GM23338 (cell line): ENCODE results near the gene KYNU. TPM values are rescaled to one million over a fixed set of nuclear protein-coding genes. Genes with fewer than 3 reads are reported as not detected.

Experiments
- ATAC-seq: fragments of 200-7000 bp; cut with Tn5 transposase; 3 replicates; pipeline ENCODE4 v1.9.1; 2020
- DNase-seq: peaks from one replicate; pipeline ENCODE4 v3.0.0-alpha.2; 2015; ENCODE audit warnings: low spot score
- H2AFZ ChIP-seq: fragments of 200-600 bp; sonication (generic); 2 replicates; pipeline ENCODE4 v1.8.0; 2016; ENCODE audit warnings: antibody characterized with exemption, mild to moderate bottlenecking, moderate library complexity
- H3F3A ChIP-seq: fragments of 200-600 bp; sonication (generic); replicated peaks from 2 replicates; pipeline ENCODE4 v1.8.0; 2017; ENCODE audit warnings: antibody characterized with exemption, mixed run types, low read depth
- H3K27ac ChIP-seq: fragments of 200-600 bp; sonication (generic); 2 replicates; pipeline ENCODE4 v1.6.1; 2016; ENCODE audit warnings: low read depth
- H3K27me3 ChIP-seq: fragments of 200-600 bp; sonication (generic); 2 replicates; pipeline ENCODE4 v1.8.0; 2016; ENCODE audit warnings: mild to moderate bottlenecking, mixed run types, moderate library complexity; ENCODE audit not compliant: insufficient read depth
- H3K36me3 ChIP-seq: fragments of 200-600 bp; sonication (generic); 2 replicates; pipeline ENCODE4 v1.8.0; 2016; ENCODE audit warnings: mild to moderate bottlenecking; ENCODE audit not compliant: insufficient read depth
- H3K4me1 ChIP-seq: fragments of 200-600 bp; sonication (generic); 2 replicates; pipeline ENCODE4 v1.8.0; 2016; ENCODE audit warnings: mild to moderate bottlenecking, moderate library complexity; ENCODE audit not compliant: insufficient read depth
- H3K4me2 ChIP-seq: fragments of 200-600 bp; sonication (generic); 2 replicates; pipeline ENCODE4 v1.7.1; 2017; ENCODE audit warnings: mixed run types
- H3K4me3 ChIP-seq: fragments of 200-600 bp; sonication (generic); 2 replicates; pipeline ENCODE4 v1.6.1; 2016; ENCODE audit warnings: mixed run types
- H3K79me2 ChIP-seq: fragments of 200-600 bp; sonication (generic); replicated peaks from 2 replicates; pipeline ENCODE4 v1.8.0; 2017; ENCODE audit warnings: mild to moderate bottlenecking; ENCODE audit not compliant: insufficient read depth
- H3K9me2 ChIP-seq: fragments of 200-600 bp; sonication (generic); 2 replicates; pipeline ENCODE4 v1.8.0; 2017; ENCODE audit not compliant: insufficient read depth
- H4K20me1 ChIP-seq: fragments of 200-600 bp; sonication (generic); replicated peaks from 2 replicates; pipeline ENCODE4 v1.8.0; 2017; ENCODE audit warnings: mild to moderate bottlenecking; ENCODE audit not compliant: insufficient read depth
- H3K27ac Mint-ChIP-seq: 2 replicates; pipeline ENCODE4 v1.8.0; 2020; ENCODE audit warnings: inconsistent platforms, mild to moderate bottlenecking, moderate library complexity, mixed read lengths
- H3K27me3 Mint-ChIP-seq: 3 replicates; pipeline ENCODE4 v1.8.0; 2022; ENCODE audit warnings: low read depth, mild to moderate bottlenecking, moderate library complexity, mixed read lengths, inconsistent platforms; ENCODE audit not compliant: insufficient read depth, poor library complexity
- H3K36me3 Mint-ChIP-seq: 3 replicates; pipeline ENCODE4 v1.8.0; 2021; ENCODE audit warnings: low read depth, mild to moderate bottlenecking, inconsistent platforms, moderate library complexity, mixed read lengths
- H3K4me1 Mint-ChIP-seq: 3 replicates; pipeline ENCODE4 v1.8.0; 2020; ENCODE audit warnings: mild to moderate bottlenecking, inconsistent platforms, mixed read lengths
- H3K4me3 Mint-ChIP-seq: 3 replicates; pipeline ENCODE4 v1.8.0; 2021; ENCODE audit warnings: moderate library complexity, mild to moderate bottlenecking, inconsistent platforms, mixed read lengths
- H3K9me3 Mint-ChIP-seq: 3 replicates; pipeline ENCODE4 v1.8.0; 2020; ENCODE audit warnings: moderate library complexity, mild to moderate bottlenecking, inconsistent platforms, mixed read lengths
- CREB1 ChIP-seq: fragments of 250-450 bp; sonication (Bioruptor Pico); IDR thresholded peaks from 2 replicates; pipeline ENCODE4 v1.5.0; 2020; ENCODE audit warnings: low read depth, mild to moderate bottlenecking, moderate library complexity
- CTCF ChIP-seq, 2 experiments: fragments of 200-600 bp in 1 of 2; sonication (generic) in 1 of 2; conservative IDR thresholded peaks; 2 replicates each; pipeline versions ENCODE4 v1.5.1 to v1.6.1; 2016 to 2017; ENCODE audit warnings: antibody characterized with exemption in 2 of 2, low read depth in 2 of 2, mild to moderate bottlenecking in 2 of 2, moderate library complexity in 1 of 2
- STAT1 ChIP-seq: IDR thresholded peaks from one replicate; pipeline ENCODE4 v1.6.1; 2016; ENCODE audit warnings: antibody characterized with exemption; ENCODE audit not compliant: unreplicated experiment
- polyA plus RNA-seq: library from polyadenylated mRNA; unstranded; fragments of >200 nt; fragmentation: Nextera tagmentation; extraction: Ambion mirVana; gene quantifications from 2 replicates; pipeline ENCODE4 v1.2.1, GENCODE V29; 2016
- total RNA-seq: library from RNA; depleted of rRNA; stranded (reverse); fragments of >200 nt; shearing (Covaris generic); gene quantifications from 2 replicates; pipeline ENCODE4 v1.2.3, GENCODE V29; 2014
- TF ChIP-seq, protein P1 (sequence below): fragments of 250-450 bp; sonication (Bioruptor Pico); IDR thresholded peaks from 2 replicates; pipeline ENCODE4 v1.5.0; 2020; ENCODE audit warnings: mild to moderate bottlenecking, moderate library complexity

The KYNU gene
- total and polyA plus RNA-seq, 2 experiments from 2014 or later = 0.03 to 0.21 TPM

GRCh38 chr2:143030127-143030526, 152.7 kb downstream of the KYNU start:
- Histone ChIP-seq H3K79me2 (no peaks in the 10 kb centered on the region), H3K27me3 (peaks cover 12% of the 10 kb centered on the region), H3F3A (no peaks in the 10 kb centered on the region), H3K4me1 (peaks cover 9% of the 10 kb centered on the region), H3K27ac (no peak overlapping the region), H4K20me1 (no peaks in the 10 kb centered on the region), H2AFZ (no peak overlapping the region), H3K9me2 (no peaks in the 10 kb centered on the region), H3K36me3 (no peaks in the 10 kb centered on the region), H3K4me2 (no peak overlapping the region), H3K4me3 (no peak overlapping the region)
- Mint-ChIP-seq H3K36me3 (no peaks in the 10 kb centered on the region), H3K27ac (no peak overlapping the region), H3K9me3 (no peaks in the 10 kb centered on the region), H3K4me3 (no peak overlapping the region), H3K27me3 (no peaks in the 10 kb centered on the region), H3K4me1 (peaks cover 7% of the 10 kb centered on the region; the same call in 2 of the 3 replicates)
- TF ChIP-seq, protein P1, sequence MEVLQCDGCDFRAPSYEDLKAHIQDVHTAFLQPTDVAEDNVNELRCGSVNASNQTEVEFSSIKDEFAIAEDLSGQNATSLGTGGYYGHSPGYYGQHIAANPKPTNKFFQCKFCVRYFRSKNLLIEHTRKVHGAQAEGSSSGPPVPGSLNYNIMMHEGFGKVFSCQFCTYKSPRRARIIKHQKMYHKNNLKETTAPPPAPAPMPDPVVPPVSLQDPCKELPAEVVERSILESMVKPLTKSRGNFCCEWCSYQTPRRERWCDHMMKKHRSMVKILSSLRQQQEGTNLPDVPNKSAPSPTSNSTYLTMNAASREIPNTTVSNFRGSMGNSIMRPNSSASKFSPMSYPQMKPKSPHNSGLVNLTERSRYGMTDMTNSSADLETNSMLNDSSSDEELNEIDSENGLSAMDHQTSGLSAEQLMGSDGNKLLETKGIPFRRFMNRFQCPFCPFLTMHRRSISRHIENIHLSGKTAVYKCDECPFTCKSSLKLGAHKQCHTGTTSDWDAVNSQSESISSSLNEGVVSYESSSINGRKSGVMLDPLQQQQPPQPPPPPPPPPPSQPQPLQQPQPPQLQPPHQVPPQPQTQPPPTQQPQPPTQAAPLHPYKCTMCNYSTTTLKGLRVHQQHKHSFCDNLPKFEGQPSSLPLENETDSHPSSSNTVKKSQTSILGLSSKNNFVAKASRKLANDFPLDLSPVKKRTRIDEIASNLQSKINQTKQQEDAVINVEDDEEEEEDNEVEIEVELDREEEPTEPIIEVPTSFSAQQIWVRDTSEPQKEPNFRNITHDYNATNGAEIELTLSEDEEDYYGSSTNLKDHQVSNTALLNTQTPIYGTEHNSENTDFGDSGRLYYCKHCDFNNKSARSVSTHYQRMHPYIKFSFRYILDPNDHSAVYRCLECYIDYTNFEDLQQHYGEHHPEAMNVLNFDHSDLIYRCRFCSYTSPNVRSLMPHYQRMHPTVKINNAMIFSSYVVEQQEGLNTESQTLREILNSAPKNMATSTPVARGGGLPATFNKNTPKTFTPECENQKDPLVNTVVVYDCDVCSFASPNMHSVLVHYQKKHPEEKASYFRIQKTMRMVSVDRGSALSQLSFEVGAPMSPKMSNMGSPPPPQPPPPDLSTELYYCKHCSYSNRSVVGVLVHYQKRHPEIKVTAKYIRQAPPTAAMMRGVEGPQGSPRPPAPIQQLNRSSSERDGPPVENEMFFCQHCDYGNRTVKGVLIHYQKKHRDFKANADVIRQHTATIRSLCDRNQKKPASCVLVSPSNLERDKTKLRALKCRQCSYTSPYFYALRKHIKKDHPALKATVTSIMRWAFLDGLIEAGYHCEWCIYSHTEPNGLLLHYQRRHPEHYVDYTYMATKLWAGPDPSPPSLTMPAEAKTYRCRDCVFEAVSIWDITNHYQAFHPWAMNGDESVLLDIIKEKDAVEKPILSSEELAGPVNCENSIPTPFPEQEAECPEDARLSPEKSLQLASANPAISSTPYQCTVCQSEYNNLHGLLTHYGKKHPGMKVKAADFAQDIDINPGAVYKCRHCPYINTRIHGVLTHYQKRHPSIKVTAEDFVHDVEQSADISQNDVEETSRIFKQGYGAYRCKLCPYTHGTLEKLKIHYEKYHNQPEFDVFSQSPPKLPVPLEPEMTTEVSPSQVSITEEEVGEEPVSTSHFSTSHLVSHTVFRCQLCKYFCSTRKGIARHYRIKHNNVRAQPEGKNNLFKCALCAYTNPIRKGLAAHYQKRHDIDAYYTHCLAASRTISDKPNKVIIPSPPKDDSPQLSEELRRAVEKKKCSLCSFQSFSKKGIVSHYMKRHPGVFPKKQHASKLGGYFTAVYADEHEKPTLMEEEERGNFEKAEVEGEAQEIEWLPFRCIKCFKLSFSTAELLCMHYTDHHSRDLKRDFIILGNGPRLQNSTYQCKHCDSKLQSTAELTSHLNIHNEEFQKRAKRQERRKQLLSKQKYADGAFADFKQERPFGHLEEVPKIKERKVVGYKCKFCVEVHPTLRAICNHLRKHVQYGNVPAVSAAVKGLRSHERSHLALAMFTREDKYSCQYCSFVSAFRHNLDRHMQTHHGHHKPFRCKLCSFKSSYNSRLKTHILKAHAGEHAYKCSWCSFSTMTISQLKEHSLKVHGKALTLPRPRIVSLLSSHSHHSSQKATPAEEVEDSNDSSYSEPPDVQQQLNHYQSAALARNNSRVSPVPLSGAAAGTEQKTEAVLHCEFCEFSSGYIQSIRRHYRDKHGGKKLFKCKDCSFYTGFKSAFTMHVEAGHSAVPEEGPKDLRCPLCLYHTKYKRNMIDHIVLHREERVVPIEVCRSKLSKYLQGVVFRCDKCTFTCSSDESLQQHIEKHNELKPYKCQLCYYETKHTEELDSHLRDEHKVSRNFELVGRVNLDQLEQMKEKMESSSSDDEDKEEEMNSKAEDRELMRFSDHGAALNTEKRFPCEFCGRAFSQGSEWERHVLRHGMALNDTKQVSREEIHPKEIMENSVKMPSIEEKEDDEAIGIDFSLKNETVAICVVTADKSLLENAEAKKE (CRISPR knock-in tag) = no peak
- ATAC-seq (no peak), DNase-seq (no peak)

GRCh38 chr2:143034292-143035074, 157.0 kb downstream of the KYNU start:
- no peaks in the 10 kb centered on the region for H3K36me3 ChIP-seq
- no peaks in the 10 kb centered on the region for H3F3A ChIP-seq
- H3K27ac ChIP-seq = no peak overlapping the region
- H3K4me3 ChIP-seq = no peak overlapping the region
- H3K9me3 Mint-ChIP-seq = no peaks in the 10 kb centered on the region
- no peak overlapping the region for H2AFZ ChIP-seq
- no peak overlapping the region for H3K4me2 ChIP-seq
- H3K4me1 Mint-ChIP-seq = no peaks in the 10 kb centered on the region
- no peak overlapping the region for H3K27ac Mint-ChIP-seq
- no peaks in the 10 kb centered on the region for H3K27me3 Mint-ChIP-seq
- DNase-seq (peak; percentile 85), ATAC-seq (peak; percentile 61)
- no peak overlapping the region for H3K4me3 Mint-ChIP-seq
- no peaks in the 10 kb centered on the region for H3K9me2 ChIP-seq
- no peaks in the 10 kb centered on the region for H3K36me3 Mint-ChIP-seq
- no peaks in the 10 kb centered on the region for H3K27me3 ChIP-seq
- H4K20me1 ChIP-seq = no peaks in the 10 kb centered on the region
- no peaks in the 10 kb centered on the region for H3K79me2 ChIP-seq
- no peaks in the 10 kb centered on the region for H3K4me1 ChIP-seq
- peak; percentile 79 to 99 for TF ChIP-seq CTCF (conservative IDR thresholded peaks at IDR 0.05; ENCODE audit: low read depth in 2 of 2)
- TF ChIP-seq CREB1 = no peak
- TF ChIP-seq STAT1 = no peak
